Mammary microvascular endothelial cell (primary cell): Measurements from ENCODE around the gene ANXA1. TPM values are rescaled to one million over a fixed set of nuclear protein-coding genes. Genes with fewer than 3 reads are reported as not detected.

Source experiments
- total RNA-seq: library from RNA; depleted of rRNA; stranded (reverse); fragments of >200 nt; gene quantifications from 2 replicates; pipeline ENCODE4 v1.2.3, GENCODE V29; 2015

The ANXA1 gene, protein sequence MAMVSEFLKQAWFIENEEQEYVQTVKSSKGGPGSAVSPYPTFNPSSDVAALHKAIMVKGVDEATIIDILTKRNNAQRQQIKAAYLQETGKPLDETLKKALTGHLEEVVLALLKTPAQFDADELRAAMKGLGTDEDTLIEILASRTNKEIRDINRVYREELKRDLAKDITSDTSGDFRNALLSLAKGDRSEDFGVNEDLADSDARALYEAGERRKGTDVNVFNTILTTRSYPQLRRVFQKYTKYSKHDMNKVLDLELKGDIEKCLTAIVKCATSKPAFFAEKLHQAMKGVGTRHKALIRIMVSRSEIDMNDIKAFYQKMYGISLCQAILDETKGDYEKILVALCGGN
- 1,001 and 1,071 TPM in 2 replicates for total RNA-seq

DNA sequence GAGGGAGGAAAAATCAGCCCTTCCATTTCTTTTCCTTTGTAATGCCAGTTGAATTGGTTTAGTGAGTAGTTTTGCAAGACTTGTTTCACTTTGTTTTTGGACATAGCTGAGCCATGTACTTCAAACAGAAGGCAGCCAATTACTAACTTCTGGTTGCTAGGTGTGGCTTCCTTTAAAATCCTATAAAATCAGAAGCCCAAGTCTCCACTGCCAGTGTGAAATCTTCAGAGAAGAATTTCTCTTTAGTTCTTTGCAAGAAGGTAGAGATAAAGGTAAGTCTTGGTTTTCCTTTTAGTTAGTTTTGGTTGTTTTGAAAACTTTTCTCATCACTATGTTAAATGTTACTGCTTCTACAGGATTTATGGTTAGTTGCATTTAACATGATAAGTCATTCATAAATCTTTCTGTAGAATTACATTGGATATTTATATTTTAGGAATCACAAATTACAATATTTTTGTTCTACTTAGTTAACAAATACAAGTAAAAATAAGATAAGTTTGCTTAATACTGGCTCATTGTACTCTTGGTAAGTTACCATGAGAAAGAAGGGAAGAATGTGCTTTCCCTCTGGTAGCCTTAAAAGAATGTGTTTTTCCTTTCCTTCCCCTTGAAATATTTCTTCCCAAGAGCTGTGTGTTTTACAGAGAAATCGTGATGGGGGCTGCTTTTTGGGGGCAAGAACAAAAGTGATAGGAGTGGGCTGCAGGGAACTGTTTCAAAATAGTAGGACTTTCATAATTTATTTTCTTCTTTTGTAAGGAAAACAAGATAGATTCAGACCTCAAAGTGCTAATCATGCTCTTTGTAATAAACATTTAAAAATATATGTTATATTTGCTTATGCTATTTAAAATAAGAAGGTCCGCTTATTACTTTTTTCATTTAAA lies at the start of gene ANXA1:
Gene ANXA1, plus strand, starts transcription at position 213 of the 890 bp plus-strand sequence. CDS start 6,671 bp downstream, outside the sequence.

Other genes with a start within 250 kb of the ANXA1 start
- 112 and 119 TPM in 2 replicates for gene ALDH1A1, start 198.8 kb upstream of the ANXA1 start, total RNA-seq